Trophoblast cell (in vitro differentiated cells and primary cell): ENCODE measurements around the gene PPCDC.
"Not testable (repeated sequence)": the region's sequence is repeated elsewhere in the genome, so short reads cannot be mapped to it uniquely, and the experiment has no call there.

Source experiments
- DNase-seq, 2 donors: peaks; one replicate each; pipeline ENCODE4 v3.0.0-alpha.2; 2016
- H2AFZ ChIP-seq: 2 replicates; pipeline ENCODE4 v1.6.1; 2013; ENCODE audit warnings: low read length, moderate library complexity, mild to moderate bottlenecking; ENCODE audit not compliant: insufficient read depth, poor library complexity
- H2AK5ac ChIP-seq: 2 replicates; pipeline ENCODE4 v1.6.1; 2013; ENCODE audit warnings: mild to moderate bottlenecking, low read length
- H2BK120ac ChIP-seq: 2 replicates; pipeline ENCODE4 v1.6.1; 2013; ENCODE audit warnings: low read length, mild to moderate bottlenecking, moderate library complexity; ENCODE audit not compliant: insufficient read depth, poor library complexity
- H2BK12ac ChIP-seq: 2 replicates; pipeline ENCODE4 v1.6.1; 2013; ENCODE audit warnings: mild to moderate bottlenecking, low read length, moderate library complexity
- H2BK5ac ChIP-seq: 2 replicates; pipeline ENCODE4 v1.6.1; 2013; ENCODE audit warnings: low read length, low read depth, moderate library complexity, mild to moderate bottlenecking; ENCODE audit not compliant: poor library complexity
- H3K14ac ChIP-seq: 2 replicates; pipeline ENCODE4 v1.6.1; 2013; ENCODE audit warnings: mild to moderate bottlenecking, low read length
- H3K18ac ChIP-seq: 2 replicates; pipeline ENCODE4 v1.6.1; 2013; ENCODE audit warnings: mild to moderate bottlenecking, low read length
- H3K23ac ChIP-seq: 2 replicates; pipeline ENCODE4 v1.6.1; 2013; ENCODE audit warnings: low read length
- H3K27ac ChIP-seq: 2 replicates; pipeline ENCODE4 v1.5.1; 2013; ENCODE audit warnings: low read depth, mild to moderate bottlenecking, inconsistent platforms, low read length, moderate library complexity
- H3K27me3 ChIP-seq: 2 replicates; pipeline ENCODE4 v1.6.1; 2013; ENCODE audit warnings: inconsistent platforms, mild to moderate bottlenecking, low read length, moderate library complexity; ENCODE audit not compliant: insufficient read depth
- H3K36me3 ChIP-seq, 2 experiments: 1 replicate in 1 of 2; 2 replicates in 1 of 2; pipeline ENCODE4 v1.6.1; 2013; ENCODE audit warnings: low read length in 2 of 2, mild to moderate bottlenecking in 2 of 2, moderate library complexity in 1 of 2; ENCODE audit not compliant: insufficient read depth in 2 of 2, control insufficient read depth in 1 of 2
- H3K4ac ChIP-seq: 2 replicates; pipeline ENCODE4 v1.6.1; 2013; ENCODE audit warnings: low read depth, mild to moderate bottlenecking, low read length, moderate library complexity
- H3K4me1 ChIP-seq, 2 experiments: 1 replicate in 1 of 2; 2 replicates in 1 of 2; pipeline ENCODE4 v1.6.1; 2013; ENCODE audit warnings: low read length in 2 of 2, mild to moderate bottlenecking in 2 of 2, moderate library complexity in 1 of 2; ENCODE audit not compliant: insufficient read depth in 2 of 2, control insufficient read depth in 1 of 2
- H3K4me2 ChIP-seq: 2 replicates; pipeline ENCODE4 v1.6.1; 2013; ENCODE audit warnings: inconsistent platforms, mild to moderate bottlenecking, low read length, moderate library complexity
- H3K4me3 ChIP-seq: 2 replicates; pipeline ENCODE4 v1.5.1; 2013; ENCODE audit warnings: mild to moderate bottlenecking, low read depth, low read length, inconsistent platforms
- H3K79me1 ChIP-seq: one replicate; pipeline ENCODE4 v1.6.1; 2013; ENCODE audit warnings: low read length
- H3K79me2 ChIP-seq: 2 replicates; pipeline ENCODE4 v1.6.1; 2013; ENCODE audit warnings: low read length, mild to moderate bottlenecking; ENCODE audit not compliant: control insufficient read depth, insufficient read depth, poor library complexity
- H3K9ac ChIP-seq: 2 replicates; pipeline ENCODE4 v1.6.1; 2013; ENCODE audit warnings: mild to moderate bottlenecking, low read length
- H3K9me3 ChIP-seq: 2 replicates; pipeline ENCODE4 v1.6.1; 2013; ENCODE audit warnings: low read depth, mild to moderate bottlenecking, control low read depth, inconsistent platforms, low read length; ENCODE audit not compliant: insufficient read depth
- H4K12ac ChIP-seq: 2 replicates; pipeline ENCODE4 v1.6.1; 2013; ENCODE audit warnings: low read depth, mild to moderate bottlenecking, low read length, moderate library complexity
- H4K8ac ChIP-seq: 2 replicates; pipeline ENCODE4 v1.6.1; 2013; ENCODE audit warnings: low read depth, mild to moderate bottlenecking, low read length, moderate library complexity
- H4K91ac ChIP-seq: one replicate; pipeline ENCODE4 v1.6.1; 2013; ENCODE audit warnings: low read depth, mild to moderate bottlenecking, low read length, moderate library complexity
- WGBS: extraction: QIAGEN DNeasy Blood & Tissue Kit; methylation state at CpG from one replicate; pipeline ENCODE4 v1.1.7; 2013; ENCODE audit warnings: missing lambda C conversion rate; ENCODE audit not compliant: insufficient read length, insufficient coverage; ENCODE audit errors: extremely low coverage; 5-methylcytosine and 5-hydroxymethylcytosine counted together

The PPCDC gene

DNA sequence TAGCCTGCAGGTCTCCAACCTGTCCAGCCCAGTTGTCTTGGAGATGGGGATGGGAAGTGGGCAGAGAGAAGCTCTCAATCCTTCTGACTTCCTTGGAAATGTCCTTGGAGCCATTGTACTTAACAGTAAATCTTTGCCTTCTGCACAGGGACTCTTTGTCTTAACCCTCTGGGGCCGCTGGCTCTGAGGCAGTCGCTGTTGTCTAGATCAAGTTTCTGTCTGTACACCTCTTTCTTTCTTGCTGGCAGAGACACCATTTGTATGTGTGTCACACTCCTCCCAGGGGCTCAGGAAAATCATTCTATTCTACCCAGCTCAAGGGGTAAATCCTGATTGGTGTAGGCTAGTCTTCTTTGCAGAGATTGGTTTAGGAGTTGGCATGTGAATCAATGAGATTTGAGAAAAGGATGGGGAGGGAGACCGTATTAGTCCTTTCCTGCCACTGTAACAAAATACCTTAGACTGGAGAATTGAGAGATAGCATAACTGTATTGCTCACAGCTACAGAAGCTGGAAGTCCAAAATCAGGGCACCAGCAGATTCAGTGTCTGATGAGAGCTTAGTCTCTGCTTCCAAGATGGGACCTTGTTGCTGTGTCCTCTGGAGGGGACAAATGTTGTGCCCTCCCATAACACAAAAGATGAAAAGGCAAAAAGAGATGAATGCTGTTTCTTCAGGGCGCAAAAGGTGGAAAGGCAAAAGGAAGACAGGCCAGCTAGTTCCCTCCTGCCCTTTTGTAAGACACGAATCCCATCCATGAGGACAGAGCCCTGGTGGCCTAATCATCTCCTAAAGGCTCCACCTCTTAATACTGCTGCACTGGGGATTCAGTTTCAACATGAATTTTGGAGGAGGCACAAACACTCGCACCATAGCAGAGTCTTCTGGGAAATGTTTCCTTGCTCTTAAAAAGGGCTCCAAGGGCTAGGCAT lies 66.3 kb downstream of the PPCDC start:
- Histone ChIP-seq H3K4me3 (no peak overlapping the region), H3K14ac (no peak overlapping the region), H2BK12ac (no peak overlapping the region), H3K23ac (no peak overlapping the region), H2AK5ac (no peak overlapping the region), H2BK5ac (no peak overlapping the region), H3K4me2 (no peak overlapping the region), H3K4me1 (peaks cover 4% of the 10 kb centered on the region in 2 experiments), H4K91ac (no peak overlapping the region), H3K4ac (no peak overlapping the region), H4K12ac (no peak overlapping the region), H3K27ac (no peak overlapping the region), H3K9me3 (no peaks in the 10 kb centered on the region), H3K27me3 (no peaks in the 10 kb centered on the region), H3K79me1 (no peaks in the 10 kb centered on the region), H2AFZ (no peak overlapping the region), H3K79me2 (no peaks in the 10 kb centered on the region), H3K18ac (no peak overlapping the region), H3K9ac (no peak overlapping the region), H2BK120ac (peak overlapping the region; percentile 15), H4K8ac (no peak overlapping the region), H3K36me3 (no peaks in the 10 kb centered on the region)
- WGBS: no CpG with 5 or more reads among the region's 6 CpGs
- peak; percentile 77 to 87 for DNase-seq

DNA sequence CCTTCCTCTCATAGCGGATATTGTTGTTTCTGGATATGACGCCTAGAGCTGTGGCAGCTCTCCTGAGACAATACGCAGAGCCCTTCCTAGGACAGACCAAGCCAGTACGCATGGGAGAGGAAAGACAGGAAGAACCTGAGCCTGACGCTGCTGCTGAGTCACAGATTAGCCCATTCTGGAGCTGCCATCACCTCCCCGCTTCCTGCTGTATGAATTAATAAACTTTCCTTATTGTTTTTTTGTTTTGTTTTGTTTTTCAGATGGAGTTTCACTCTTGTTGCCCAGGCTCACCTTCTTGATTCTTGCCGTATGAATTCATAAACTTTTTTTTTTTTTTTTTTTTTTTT lies 67.0 kb downstream of the PPCDC start:
- no CpG with 5 or more reads among the region's 7 CpGs for WGBS
- H3K9ac ChIP-seq: no peak overlapping the region
- H2BK120ac ChIP-seq: no peak overlapping the region
- no peaks in the 10 kb centered on the region for H3K79me1 ChIP-seq
- no peak overlapping the region for H2BK5ac ChIP-seq
- H3K79me2 ChIP-seq: no peaks in the 10 kb centered on the region
- H3K18ac ChIP-seq: no peak overlapping the region
- H3K27ac ChIP-seq: no peak overlapping the region
- H3K9me3 ChIP-seq: no peaks in the 10 kb centered on the region
- no peak overlapping the region for H3K14ac ChIP-seq
- H2BK12ac ChIP-seq: no peak overlapping the region
- no peak overlapping the region for H4K8ac ChIP-seq
- no peak overlapping the region for H3K4ac ChIP-seq
- no peak overlapping the region for H4K12ac ChIP-seq
- peaks cover 4% of the 10 kb centered on the region in 2 experiments for H3K4me1 ChIP-seq
- no peak overlapping the region for H3K4me3 ChIP-seq
- no peak overlapping the region for H3K23ac ChIP-seq
- no peak overlapping the region for H2AK5ac ChIP-seq
- H4K91ac ChIP-seq: no peak overlapping the region
- no peaks in the 10 kb centered on the region for H3K27me3 ChIP-seq
- peak; percentile 80 to 87 for DNase-seq
- no peak overlapping the region for H3K4me2 ChIP-seq
- no peak overlapping the region for H2AFZ ChIP-seq
- no peaks in the 10 kb centered on the region for H3K36me3 ChIP-seq

DNA sequence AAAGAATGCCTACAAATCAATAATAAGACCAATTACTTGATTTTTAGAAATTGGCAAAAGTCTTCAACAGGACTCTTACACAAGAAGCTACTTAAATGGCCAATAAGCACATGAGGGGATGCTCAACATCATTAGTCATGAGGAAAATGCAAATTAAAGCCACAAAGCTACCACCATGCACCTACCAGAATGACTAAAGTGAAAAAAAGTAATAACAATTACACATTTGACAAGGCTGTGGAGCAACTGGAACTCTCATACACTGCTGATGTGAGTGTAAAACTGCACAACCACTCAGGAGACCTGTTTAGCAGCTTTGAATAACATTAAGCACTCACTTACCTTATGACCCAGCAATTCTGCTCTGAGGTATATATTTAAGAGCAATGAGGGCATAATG lies 68.4 kb downstream of the PPCDC start:
- Histone ChIP-seq H3K79me2 (no peaks in the 10 kb centered on the region), H4K91ac (no peak overlapping the region), H2AFZ (no peak overlapping the region), H3K4me1 (peaks cover 4% of the 10 kb centered on the region in 2 experiments), H3K23ac (no peak overlapping the region), H4K12ac (no peak overlapping the region), H4K8ac (no peak overlapping the region), H3K9me3 (no peaks in the 10 kb centered on the region), H3K27me3 (no peaks in the 10 kb centered on the region), H3K36me3 (no peaks in the 10 kb centered on the region), H2BK120ac (no peak overlapping the region), H3K79me1 (no peaks in the 10 kb centered on the region), H2BK5ac (no peak overlapping the region), H2BK12ac (no peak overlapping the region), H3K18ac (no peak overlapping the region), H3K27ac (no peak overlapping the region), H3K4me2 (no peak overlapping the region), H3K4ac (no peak overlapping the region), H3K14ac (no peak overlapping the region), H2AK5ac (no peak overlapping the region), H3K4me3 (no peak overlapping the region), H3K9ac (no peak overlapping the region)
- peak; percentile 56 to 74 for DNase-seq

DNA sequence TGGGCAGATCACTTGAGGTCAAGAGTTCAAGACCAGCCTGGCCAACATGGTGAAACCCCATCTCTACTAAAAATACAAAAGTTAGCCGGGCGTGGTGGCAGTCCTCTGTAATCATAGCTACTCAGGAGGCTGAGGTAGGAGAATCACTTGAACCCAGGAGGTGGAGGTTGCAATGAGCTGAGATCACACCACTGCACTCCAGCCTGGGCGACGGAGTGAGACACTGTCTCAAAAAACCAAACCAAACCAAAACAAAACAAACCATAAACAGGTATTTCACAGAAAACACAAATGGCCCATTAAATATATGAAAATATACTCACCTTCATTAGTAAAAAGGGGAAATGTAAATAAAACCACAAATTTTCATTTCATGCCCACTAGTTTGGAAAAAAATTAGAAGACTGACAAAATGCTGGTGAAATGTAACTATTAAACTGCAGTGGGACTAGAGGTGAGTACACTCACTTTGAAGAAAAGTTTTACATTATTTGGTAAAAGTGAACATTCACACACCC lies 71.6 kb downstream of the PPCDC start:
- not testable (repeated sequence) for H3K27me3 ChIP-seq, H4K8ac ChIP-seq, H3K79me1 ChIP-seq, H4K91ac ChIP-seq, H3K36me3 ChIP-seq, H3K4ac ChIP-seq, H3K4me1 ChIP-seq, H3K18ac ChIP-seq, H4K12ac ChIP-seq, H3K9ac ChIP-seq, H3K23ac ChIP-seq, H2AFZ ChIP-seq, H2BK5ac ChIP-seq, H3K27ac ChIP-seq, H3K4me2 ChIP-seq, H2BK120ac ChIP-seq, H3K79me2 ChIP-seq, H3K14ac ChIP-seq, DNase-seq, H3K9me3 ChIP-seq, H3K4me3 ChIP-seq, H2BK12ac ChIP-seq, H2AK5ac ChIP-seq
- no CpG with 5 or more reads among the region's 4 CpGs for WGBS
